ENCODE measurements around the gene SNRPD2.
"Not testable (repeated sequence)": the region's sequence is repeated elsewhere in the genome, so short reads cannot be mapped to it uniquely, and the experiment has no call there.

DNA sequence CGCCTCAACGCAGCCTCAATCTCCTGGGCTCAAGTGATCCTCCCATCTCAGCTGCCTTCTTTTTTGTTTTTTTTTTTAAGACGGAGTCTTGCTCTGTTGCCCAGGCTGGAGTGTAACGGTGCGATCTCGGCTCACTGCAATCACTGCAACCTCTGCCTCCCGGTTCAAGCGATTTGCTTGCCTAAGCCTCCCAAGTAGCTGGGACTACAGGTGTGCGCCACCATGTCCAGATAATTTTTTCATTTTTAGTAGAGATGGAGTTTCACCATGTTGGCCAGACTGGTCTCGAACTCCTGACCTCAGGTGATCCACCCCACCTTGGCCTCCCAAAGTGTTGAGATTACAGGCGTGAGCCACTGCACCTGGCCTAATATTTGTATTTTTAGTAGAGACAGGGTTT, 28.3 kb upstream of the SNRPD2 start:
- not testable (repeated sequence) for TF ChIP-seq EZH2 (IDR thresholded peaks at IDR 0.05); POLR2AphosphoS5 (IDR thresholded peaks at IDR 0.05; ENCODE audit: borderline replicate concordance, low read depth, low read length)

All from SK-N-MC (cell line).